ENCODE measurements around the gene DNASE1.

DNA sequence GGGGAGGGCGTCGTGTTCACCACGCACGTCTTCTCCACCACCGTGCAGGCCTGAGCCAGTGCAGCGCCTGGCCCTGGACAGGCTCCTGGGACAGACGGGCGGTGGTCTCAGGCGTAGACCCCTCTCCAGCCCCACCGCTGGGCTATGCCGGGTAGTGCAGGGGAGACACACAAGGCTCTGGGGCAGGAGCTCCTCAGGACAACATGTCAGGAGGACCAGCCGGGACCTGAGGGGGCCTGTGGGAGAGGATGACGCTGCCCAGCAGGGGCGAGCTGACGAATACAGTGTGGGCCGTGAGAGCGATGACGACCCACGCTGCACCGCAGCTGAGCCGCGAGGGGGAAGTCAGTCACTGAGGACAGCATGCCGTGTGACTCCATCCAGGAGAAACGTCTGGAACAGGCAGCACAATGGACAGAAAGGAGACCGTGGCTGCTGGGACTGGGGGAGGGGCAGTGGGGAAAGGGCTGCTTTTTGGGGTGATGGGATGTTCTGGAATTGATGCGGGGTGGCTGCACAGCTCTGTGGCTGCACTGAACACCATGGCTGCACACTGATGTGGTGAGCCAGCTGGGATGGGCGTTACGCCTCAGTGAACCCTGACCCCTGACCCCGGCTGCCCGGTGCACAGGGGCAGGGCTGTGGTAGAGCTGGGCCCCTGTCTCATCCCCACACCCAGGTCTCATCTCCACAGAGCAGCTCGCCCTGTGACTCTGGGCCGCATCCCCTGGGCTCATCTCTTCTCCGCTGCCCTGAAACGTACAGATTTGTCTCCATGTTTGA lies 20.2 kb downstream of the DNASE1 start:
- no peak for TF ChIP-seq TAF1 (IDR thresholded peaks at IDR 0.05; ENCODE audit: borderline replicate concordance, low read depth, low read length)
- TF ChIP-seq, protein P1, sequence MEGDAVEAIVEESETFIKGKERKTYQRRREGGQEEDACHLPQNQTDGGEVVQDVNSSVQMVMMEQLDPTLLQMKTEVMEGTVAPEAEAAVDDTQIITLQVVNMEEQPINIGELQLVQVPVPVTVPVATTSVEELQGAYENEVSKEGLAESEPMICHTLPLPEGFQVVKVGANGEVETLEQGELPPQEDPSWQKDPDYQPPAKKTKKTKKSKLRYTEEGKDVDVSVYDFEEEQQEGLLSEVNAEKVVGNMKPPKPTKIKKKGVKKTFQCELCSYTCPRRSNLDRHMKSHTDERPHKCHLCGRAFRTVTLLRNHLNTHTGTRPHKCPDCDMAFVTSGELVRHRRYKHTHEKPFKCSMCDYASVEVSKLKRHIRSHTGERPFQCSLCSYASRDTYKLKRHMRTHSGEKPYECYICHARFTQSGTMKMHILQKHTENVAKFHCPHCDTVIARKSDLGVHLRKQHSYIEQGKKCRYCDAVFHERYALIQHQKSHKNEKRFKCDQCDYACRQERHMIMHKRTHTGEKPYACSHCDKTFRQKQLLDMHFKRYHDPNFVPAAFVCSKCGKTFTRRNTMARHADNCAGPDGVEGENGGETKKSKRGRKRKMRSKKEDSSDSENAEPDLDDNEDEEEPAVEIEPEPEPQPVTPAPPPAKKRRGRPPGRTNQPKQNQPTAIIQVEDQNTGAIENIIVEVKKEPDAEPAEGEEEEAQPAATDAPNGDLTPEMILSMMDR (IDR thresholded peaks at IDR 0.05): no peak
- TF ChIP-seq RAD21 (IDR thresholded peaks at IDR 0.05; ENCODE audit: low read length): no peak
- TF ChIP-seq SMC3 (IDR thresholded peaks at IDR 0.05; ENCODE audit: low read depth, low read length): no peak
- TF ChIP-seq YY1 (IDR thresholded peaks at IDR 0.05; ENCODE audit: low read depth): no peak
- no peak for TF ChIP-seq POLR2AphosphoS5 (IDR thresholded peaks at IDR 0.05; ENCODE audit: low read depth, low read length)
- TF ChIP-seq NRF1 (IDR thresholded peaks at IDR 0.05; ENCODE audit: low read depth, low read length): no peak
- TF ChIP-seq, protein P2, sequence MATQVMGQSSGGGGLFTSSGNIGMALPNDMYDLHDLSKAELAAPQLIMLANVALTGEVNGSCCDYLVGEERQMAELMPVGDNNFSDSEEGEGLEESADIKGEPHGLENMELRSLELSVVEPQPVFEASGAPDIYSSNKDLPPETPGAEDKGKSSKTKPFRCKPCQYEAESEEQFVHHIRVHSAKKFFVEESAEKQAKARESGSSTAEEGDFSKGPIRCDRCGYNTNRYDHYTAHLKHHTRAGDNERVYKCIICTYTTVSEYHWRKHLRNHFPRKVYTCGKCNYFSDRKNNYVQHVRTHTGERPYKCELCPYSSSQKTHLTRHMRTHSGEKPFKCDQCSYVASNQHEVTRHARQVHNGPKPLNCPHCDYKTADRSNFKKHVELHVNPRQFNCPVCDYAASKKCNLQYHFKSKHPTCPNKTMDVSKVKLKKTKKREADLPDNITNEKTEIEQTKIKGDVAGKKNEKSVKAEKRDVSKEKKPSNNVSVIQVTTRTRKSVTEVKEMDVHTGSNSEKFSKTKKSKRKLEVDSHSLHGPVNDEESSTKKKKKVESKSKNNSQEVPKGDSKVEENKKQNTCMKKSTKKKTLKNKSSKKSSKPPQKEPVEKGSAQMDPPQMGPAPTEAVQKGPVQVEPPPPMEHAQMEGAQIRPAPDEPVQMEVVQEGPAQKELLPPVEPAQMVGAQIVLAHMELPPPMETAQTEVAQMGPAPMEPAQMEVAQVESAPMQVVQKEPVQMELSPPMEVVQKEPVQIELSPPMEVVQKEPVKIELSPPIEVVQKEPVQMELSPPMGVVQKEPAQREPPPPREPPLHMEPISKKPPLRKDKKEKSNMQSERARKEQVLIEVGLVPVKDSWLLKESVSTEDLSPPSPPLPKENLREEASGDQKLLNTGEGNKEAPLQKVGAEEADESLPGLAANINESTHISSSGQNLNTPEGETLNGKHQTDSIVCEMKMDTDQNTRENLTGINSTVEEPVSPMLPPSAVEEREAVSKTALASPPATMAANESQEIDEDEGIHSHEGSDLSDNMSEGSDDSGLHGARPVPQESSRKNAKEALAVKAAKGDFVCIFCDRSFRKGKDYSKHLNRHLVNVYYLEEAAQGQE (IDR thresholded peaks at IDR 0.05; ENCODE audit: low read depth, low read length): no peak
- no peak for TF ChIP-seq EZH2phosphoT487 (IDR thresholded peaks at IDR 0.05; ENCODE audit: borderline replicate concordance, low read depth)
- TF ChIP-seq SIN3A (IDR thresholded peaks at IDR 0.05; ENCODE audit: borderline replicate concordance, low read depth, low read length): no peak

All from SK-N-SH (cell line).